NCI-H2081 (cell line): ENCODE measurements around the gene MIA.
"Not testable (repeated sequence)": the region's sequence is repeated elsewhere in the genome, so short reads cannot be mapped to it uniquely, and the experiment has no call there.

Experiments used
- DNase-seq, 2 experiments: peaks; one replicate each; lab custom pipeline; 2025; lab: John Stamatoyannopoulos, UW

The MIA gene

GRCh38 chr19:40803857-40804782 lies 28.8 kb downstream of the MIA start:
- no peak for DNase-seq

- no peak for DNase-seq
Measured at GRCh38 chr19:40804783-40805242, 29.5 kb downstream of the MIA start.

GRCh38 chr19:40805258-40805868 lies 30.0 kb downstream of the MIA start:
- DNase-seq: no peak

GRCh38 chr19:40806423-40807146 lies 31.3 kb downstream of the MIA start:
- DNase-seq: peak; percentile 27 to 31

- no peak for DNase-seq
Measured at GRCh38 chr19:40807147-40808020, 32.1 kb downstream of the MIA start.

- DNase-seq: no peak
Measured at GRCh38 chr19:40808021-40808325, 32.7 kb downstream of the MIA start.

GRCh38 chr19:40808497-40808896 lies 33.2 kb downstream of the MIA start:
- no peak for DNase-seq

GRCh38 chr19:40809358-40810086 lies 34.2 kb downstream of the MIA start:
- DNase-seq: no peak

- no peak for DNase-seq
Measured at GRCh38 chr19:40810160-40810559, 34.8 kb downstream of the MIA start.

- DNase-seq: peak; percentile 37 to 49
Measured at GRCh38 chr19:40810649-40811408, 35.5 kb downstream of the MIA start.

- DNase-seq: no peak
Measured at GRCh38 chr19:40811478-40812341, 36.4 kb downstream of the MIA start.

- not testable (repeated sequence) for DNase-seq
Measured at GRCh38 chr19:40812571-40812970, 37.2 kb downstream of the MIA start.

- DNase-seq: no peak
Measured at GRCh38 chr19:40813182-40813581, 37.9 kb downstream of the MIA start.

GRCh38 chr19:40815223-40815622 lies 39.9 kb downstream of the MIA start:
- no peak for DNase-seq

- peak; percentile 19 to 41 for DNase-seq
Measured at GRCh38 chr19:40818480-40819399, 43.4 kb downstream of the MIA start.

- DNase-seq: peak; percentile 8 to 22
Measured at GRCh38 chr19:40819479-40820234, 44.3 kb downstream of the MIA start.

- no peak for DNase-seq
Measured at GRCh38 chr19:40822161-40822560, 46.8 kb downstream of the MIA start.
